HEK293T (cell line): Measurements from ENCODE around the gene TYSND1.

Experiments used
- BHLHE40 ChIP-seq: fragments of 450-650 bp; IDR thresholded peaks from 2 replicates; pipeline ENCODE4 v1.6.1; 2016; ENCODE audit warnings: mild to moderate bottlenecking, moderate library complexity, borderline replicate concordance
- FOXA1 ChIP-seq: fragments of 450-650 bp; IDR thresholded peaks from 2 replicates; pipeline ENCODE4 v1.6.1; 2016; ENCODE audit warnings: mild to moderate bottlenecking
- FOXM1 ChIP-seq: fragments of 450-650 bp; IDR thresholded peaks from 2 replicates; pipeline ENCODE4 v1.6.1; 2017; ENCODE audit warnings: mild to moderate bottlenecking, borderline replicate concordance
- SP1 ChIP-seq: fragments of 450-650 bp; IDR thresholded peaks from 2 replicates; pipeline ENCODE4 v1.6.1; 2017
- SUZ12 ChIP-seq: fragments of 450-650 bp; IDR thresholded peaks from 2 replicates; pipeline ENCODE4 v1.6.1; 2016; ENCODE audit warnings: mild to moderate bottlenecking
- TARDBP ChIP-seq: fragments of 450-650 bp; IDR thresholded peaks from 2 replicates; pipeline ENCODE4 v1.6.1; 2016
- TF ChIP-seq, protein P1 (sequence below): fragments of 450-650 bp; IDR thresholded peaks from 2 replicates; pipeline ENCODE4 v1.6.1; 2016

DNA sequence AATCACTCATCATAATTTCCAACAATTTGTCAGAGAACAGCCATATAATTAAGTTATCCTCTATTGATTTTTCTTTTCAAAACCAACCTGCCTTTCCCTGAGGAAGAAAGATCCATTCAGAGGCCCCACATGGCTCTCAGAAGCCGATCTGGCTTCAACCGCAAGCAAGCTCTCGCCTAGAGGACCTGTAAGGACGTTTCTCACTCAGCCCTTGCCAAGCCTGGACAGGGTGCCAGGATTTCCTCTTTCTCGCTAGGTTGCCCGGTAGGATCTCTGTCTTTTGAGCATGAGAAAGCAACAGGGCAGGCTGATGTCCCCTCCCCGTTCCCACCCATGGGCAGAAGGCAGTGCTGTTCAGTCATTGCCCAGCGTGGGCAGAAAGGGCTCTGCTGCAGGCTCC lies 26.9 kb downstream of the TYSND1 start:
- TF ChIP-seq BHLHE40, result no peak
- TF ChIP-seq FOXA1, result no peak
- no peak for TF ChIP-seq SP1
- TF ChIP-seq FOXM1, result no peak
- TF ChIP-seq SUZ12, result no peak
- no peak for TF ChIP-seq TARDBP
- TF ChIP-seq, protein P1, sequence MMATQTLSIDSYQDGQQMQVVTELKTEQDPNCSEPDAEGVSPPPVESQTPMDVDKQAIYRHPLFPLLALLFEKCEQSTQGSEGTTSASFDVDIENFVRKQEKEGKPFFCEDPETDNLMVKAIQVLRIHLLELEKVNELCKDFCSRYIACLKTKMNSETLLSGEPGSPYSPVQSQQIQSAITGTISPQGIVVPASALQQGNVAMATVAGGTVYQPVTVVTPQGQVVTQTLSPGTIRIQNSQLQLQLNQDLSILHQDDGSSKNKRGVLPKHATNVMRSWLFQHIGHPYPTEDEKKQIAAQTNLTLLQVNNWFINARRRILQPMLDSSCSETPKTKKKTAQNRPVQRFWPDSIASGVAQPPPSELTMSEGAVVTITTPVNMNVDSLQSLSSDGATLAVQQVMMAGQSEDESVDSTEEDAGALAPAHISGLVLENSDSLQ, result no peak
